Calu3 (cell line): ENCODE results near the gene SERINC3. TPM values are rescaled to one million over a fixed set of nuclear protein-coding genes. Genes with fewer than 3 reads are reported as not detected.
"Not testable (repeated sequence)": the region's sequence is repeated elsewhere in the genome, so short reads cannot be mapped to it uniquely, and the experiment has no call there.

Experiments
- BruUV-seq: library from RNA; stranded (reverse); fragments of 400-500 nt; replicated peaks from 2 replicates; lab custom pipeline; 2021; lab: Mats Ljungman, UMichigan
- CTCF ChIA-PET: fragments of 300-600 bp; sonication (Branson Sonifier 250); formaldehyde crosslinking; loops from one replicate; lab custom pipeline; 2022; ENCODE audit warnings: antibody characterized with exemption; lab: Charles Lee
- DNase-seq: peaks from one replicate; pipeline ENCODE4 v3.0.0; 2022
- H3K27ac Mint-ChIP-seq: one replicate; pipeline ENCODE4 v1.8.0; 2022; ENCODE audit warnings: mixed read lengths; ENCODE audit not compliant: unreplicated experiment
- H3K27me3 Mint-ChIP-seq: one replicate; pipeline ENCODE4 v1.8.0; 2022; ENCODE audit warnings: mixed read lengths; ENCODE audit not compliant: unreplicated experiment
- H3K36me3 Mint-ChIP-seq: one replicate; pipeline ENCODE4 v1.8.0; 2022; ENCODE audit warnings: mild to moderate bottlenecking, moderate library complexity, mixed read lengths; ENCODE audit not compliant: insufficient read depth, unreplicated experiment
- H3K4me1 Mint-ChIP-seq: one replicate; pipeline ENCODE4 v1.8.0; 2022; ENCODE audit warnings: mild to moderate bottlenecking, low read depth, mixed read lengths; ENCODE audit not compliant: unreplicated experiment
- H3K4me3 Mint-ChIP-seq: one replicate; pipeline ENCODE4 v1.8.0; 2022; ENCODE audit warnings: mild to moderate bottlenecking, low read depth, moderate library complexity, mixed read lengths; ENCODE audit not compliant: unreplicated experiment
- H3K9me3 Mint-ChIP-seq: one replicate; pipeline ENCODE4 v1.8.0; 2022; ENCODE audit warnings: low read depth, mixed read lengths; ENCODE audit not compliant: unreplicated experiment
- intact Hi-C: fragments of 100-400 bp; cut with micrococcal nuclease; formaldehyde crosslinking; loops from one replicate; pipeline ENCODE4 v1.10.0; 2022; ENCODE audit not compliant: unreplicated experiment
- total RNA-seq: library from RNA; stranded (reverse); gene quantifications from 2 replicates; pipeline ENCODE4 v1.2.3, GENCODE V29; 2022
- TF ChIP-seq, protein P1 (sequence below): fragments of 200-600 bp; IDR thresholded peaks from one replicate; pipeline ENCODE4 v1.8.0; 2022; ENCODE audit warnings: antibody characterized with exemption; ENCODE audit not compliant: unreplicated experiment

SERINC3 gene
- total RNA-seq, 1 experiment from 2014 or later: 173 TPM

DNA sequence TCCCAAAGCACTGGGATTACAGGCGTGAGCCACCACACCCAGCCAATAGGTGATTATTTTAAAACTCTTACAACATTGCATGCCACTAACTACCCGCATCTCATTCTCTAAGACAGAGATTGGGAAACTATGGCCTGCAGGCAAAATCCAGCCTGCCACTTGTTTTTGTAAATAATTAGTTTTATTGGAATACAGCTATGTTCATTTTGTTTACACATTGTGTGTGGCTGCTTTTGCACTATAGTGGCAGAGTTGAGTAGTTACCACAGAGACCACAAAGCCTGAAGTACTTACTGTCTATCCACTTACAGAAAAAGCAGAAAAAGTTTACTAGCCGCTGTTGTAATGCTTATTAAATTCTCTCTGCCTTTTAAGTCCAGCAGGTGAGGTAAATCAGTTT, 44.1 kb upstream of the SERINC3 start:
- CTCF ChIA-PET: no interaction called here
- Mint-ChIP-seq H3K27me3 (peaks cover 10% of the 10 kb centered on the region), H3K4me1 (no peaks in the 10 kb centered on the region), H3K4me3 (no peak overlapping the region), H3K27ac (no peak overlapping the region), H3K36me3 (no peaks in the 10 kb centered on the region), H3K9me3 (no peaks in the 10 kb centered on the region)
- intact Hi-C loops: no loop called here
- TF ChIP-seq, protein P1, sequence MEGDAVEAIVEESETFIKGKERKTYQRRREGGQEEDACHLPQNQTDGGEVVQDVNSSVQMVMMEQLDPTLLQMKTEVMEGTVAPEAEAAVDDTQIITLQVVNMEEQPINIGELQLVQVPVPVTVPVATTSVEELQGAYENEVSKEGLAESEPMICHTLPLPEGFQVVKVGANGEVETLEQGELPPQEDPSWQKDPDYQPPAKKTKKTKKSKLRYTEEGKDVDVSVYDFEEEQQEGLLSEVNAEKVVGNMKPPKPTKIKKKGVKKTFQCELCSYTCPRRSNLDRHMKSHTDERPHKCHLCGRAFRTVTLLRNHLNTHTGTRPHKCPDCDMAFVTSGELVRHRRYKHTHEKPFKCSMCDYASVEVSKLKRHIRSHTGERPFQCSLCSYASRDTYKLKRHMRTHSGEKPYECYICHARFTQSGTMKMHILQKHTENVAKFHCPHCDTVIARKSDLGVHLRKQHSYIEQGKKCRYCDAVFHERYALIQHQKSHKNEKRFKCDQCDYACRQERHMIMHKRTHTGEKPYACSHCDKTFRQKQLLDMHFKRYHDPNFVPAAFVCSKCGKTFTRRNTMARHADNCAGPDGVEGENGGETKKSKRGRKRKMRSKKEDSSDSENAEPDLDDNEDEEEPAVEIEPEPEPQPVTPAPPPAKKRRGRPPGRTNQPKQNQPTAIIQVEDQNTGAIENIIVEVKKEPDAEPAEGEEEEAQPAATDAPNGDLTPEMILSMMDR: no peak
- BruUV-seq: no TSS peak
- DNase-seq: no peak

DNA sequence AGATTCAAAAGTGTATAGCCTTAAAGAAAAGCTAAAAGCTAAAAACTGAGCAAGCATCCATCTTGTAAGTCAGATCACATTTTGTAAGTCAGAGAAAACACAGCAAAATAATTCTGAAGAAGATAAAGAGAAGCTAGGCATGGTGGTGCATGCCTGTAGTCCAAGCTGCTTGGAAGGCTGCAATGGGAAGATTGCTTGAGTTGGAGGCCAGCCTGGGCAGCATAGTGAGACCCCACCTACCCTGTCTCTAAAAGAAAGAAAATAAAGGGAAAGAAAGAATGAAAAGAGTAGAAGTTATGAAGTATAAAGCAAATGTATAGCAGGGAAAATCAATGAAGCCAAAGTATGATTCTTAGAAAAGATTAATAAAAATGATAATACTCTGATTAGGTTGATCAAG, 40.0 kb upstream of the SERINC3 start:
- no peak overlapping the region for H3K4me3 Mint-ChIP-seq
- no peaks in the 10 kb centered on the region for H3K9me3 Mint-ChIP-seq
- intact Hi-C loops: no loop called here
- TF ChIP-seq, protein P1: no peak
- no peaks in the 10 kb centered on the region for H3K4me1 Mint-ChIP-seq
- DNase-seq: no peak
- CTCF ChIA-PET: no interaction called here
- no TSS peak for BruUV-seq
- peaks cover 24% of the 10 kb centered on the region for H3K27me3 Mint-ChIP-seq
- H3K27ac Mint-ChIP-seq: no peak overlapping the region
- H3K36me3 Mint-ChIP-seq: no peaks in the 10 kb centered on the region

DNA sequence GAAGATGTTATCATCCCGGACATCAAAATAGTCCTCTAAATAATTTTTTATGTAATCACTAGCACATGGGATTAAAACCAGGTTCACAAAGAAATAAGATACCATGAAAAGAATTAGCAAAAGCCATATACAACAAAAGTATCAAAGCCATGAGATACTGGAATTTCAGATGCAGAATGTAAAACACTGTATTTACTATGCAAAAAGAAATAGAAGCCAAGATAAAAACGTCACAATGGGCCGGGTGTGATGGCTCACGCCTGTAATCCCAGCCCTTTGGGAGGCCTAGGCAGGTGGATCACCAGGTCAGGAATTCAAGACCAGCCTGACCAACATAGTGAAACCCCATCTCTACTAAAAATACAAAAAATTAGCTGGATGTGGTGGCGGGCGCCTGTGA, 38.9 kb upstream of the SERINC3 start:
- H3K36me3 Mint-ChIP-seq, H3K27ac Mint-ChIP-seq, H3K4me1 Mint-ChIP-seq, DNase-seq, BruUV-seq, H3K9me3 Mint-ChIP-seq, H3K4me3 Mint-ChIP-seq, intact Hi-C loops, CTCF ChIA-PET: not testable (repeated sequence)
- peaks cover 24% of the 10 kb centered on the region for H3K27me3 Mint-ChIP-seq

DNA sequence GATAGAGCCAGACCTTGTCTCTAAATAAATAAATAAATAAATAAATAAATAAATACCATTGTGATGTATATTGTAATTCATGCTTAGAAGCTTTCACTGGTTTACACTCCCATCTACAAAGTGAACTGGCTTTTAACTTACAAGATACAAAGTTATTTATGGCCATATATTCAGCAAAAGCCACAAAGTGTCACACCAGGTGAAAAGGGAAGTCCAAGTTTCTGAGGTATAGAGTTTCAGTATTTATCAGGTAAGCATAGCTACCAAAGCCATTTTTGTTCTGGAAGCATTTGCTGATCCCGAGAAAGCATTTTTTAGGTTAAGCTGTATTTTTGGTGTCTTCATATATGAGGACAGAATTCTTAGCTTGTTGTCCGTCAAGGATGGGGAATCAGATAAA, 38.4 kb upstream of the SERINC3 start:
- Mint-ChIP-seq H3K27ac (no peak overlapping the region), H3K4me3 (no peak overlapping the region), H3K27me3 (peaks cover 24% of the 10 kb centered on the region), H3K4me1 (no peaks in the 10 kb centered on the region), H3K9me3 (no peaks in the 10 kb centered on the region), H3K36me3 (no peaks in the 10 kb centered on the region)
- intact Hi-C loops: no loop called here
- no peak for DNase-seq
- TF ChIP-seq, protein P1: no peak
- no TSS peak for BruUV-seq
- CTCF ChIA-PET: no interaction called here

DNA sequence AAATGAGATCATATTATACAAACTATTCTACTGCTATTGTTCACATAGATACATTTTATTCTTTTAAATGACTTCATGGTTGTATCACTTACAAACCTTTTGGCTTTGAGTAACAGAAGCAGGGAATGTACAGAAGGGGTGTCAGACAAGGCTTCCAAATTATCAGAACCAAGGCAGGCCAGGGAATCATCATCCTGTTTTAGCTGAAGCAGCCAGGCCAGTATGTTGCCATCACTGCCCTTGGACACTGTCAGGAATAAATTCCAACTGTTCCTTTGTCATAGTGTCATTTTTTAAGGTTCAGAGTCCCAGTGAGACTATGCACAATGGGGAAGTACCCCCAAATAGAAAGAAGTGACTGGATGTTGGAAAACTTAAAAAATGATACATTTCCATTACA, 37.4 kb upstream of the SERINC3 start:
- CTCF ChIA-PET: no interaction called here
- Mint-ChIP-seq H3K36me3 (no peaks in the 10 kb centered on the region), H3K4me1 (no peaks in the 10 kb centered on the region), H3K4me3 (no peak overlapping the region), H3K27me3 (peaks cover 18% of the 10 kb centered on the region), H3K9me3 (no peaks in the 10 kb centered on the region), H3K27ac (no peak overlapping the region)
- TF ChIP-seq, protein P1: no peak
- no TSS peak for BruUV-seq
- intact Hi-C loops: no loop called here
- DNase-seq: no peak
